GM18861 (cell line): Measurements from ENCODE around the gene ZNF273.

ENCODE experiments used
- ATAC-seq: cut with Tn5 transposase; IDR thresholded peaks from one replicate; pipeline ENCODE4 v1.9.1; 2021; ENCODE audit not compliant: unreplicated experiment

ZNF273 gene

GRCh38 chr7:64876792-64877713, 26.0 kb upstream of the ZNF273 start:
- no peak for ATAC-seq

DNA sequence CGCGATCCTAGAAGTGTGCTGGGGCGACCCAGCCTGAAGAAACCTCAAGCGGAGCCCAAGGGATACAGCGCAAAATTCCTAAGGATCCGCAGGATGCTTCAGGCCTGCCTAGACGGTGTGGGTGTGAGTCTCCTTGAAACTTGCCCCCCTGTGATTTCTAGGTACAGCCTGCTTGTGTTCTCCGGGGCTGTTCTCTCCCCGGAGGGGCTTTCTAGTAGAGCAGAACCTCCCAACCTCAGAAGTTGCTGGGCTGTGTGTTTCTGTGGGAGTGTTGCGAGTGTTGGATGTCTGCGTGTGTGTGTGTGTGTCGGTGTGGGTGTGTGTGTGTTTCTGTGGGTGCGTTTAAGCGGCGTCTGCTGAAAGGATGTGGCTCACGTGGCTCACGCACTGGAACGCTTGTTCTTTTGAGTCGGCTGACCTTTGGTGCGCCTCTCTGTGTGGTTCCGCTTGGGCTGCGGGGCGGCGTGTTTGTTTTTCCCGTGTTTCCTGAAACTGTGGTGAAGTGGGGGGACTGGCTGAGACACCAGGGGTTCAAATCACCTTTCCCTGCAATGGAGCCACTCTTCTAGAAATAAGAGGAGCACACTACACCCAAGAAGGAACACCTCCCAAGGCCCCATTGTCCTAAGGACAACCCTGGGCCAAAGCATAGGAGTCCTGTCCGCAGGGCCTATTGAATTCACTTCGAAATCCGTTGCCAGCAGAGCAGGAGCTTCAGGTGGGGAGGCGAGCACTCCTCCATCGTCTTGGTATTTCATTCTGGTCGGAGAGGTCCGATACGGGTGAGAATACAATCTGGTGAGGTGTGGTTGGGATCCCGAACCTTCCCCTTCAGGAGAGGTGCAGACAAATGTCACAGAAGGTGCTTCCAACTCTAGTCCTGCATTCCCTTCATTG, 25.1 kb upstream of the ZNF273 start:
- no peak for ATAC-seq

- ATAC-seq, result no peak
These were observed 24.4 kb upstream of the ZNF273 start for GRCh38 chr7:64878684-64879083.

DNA sequence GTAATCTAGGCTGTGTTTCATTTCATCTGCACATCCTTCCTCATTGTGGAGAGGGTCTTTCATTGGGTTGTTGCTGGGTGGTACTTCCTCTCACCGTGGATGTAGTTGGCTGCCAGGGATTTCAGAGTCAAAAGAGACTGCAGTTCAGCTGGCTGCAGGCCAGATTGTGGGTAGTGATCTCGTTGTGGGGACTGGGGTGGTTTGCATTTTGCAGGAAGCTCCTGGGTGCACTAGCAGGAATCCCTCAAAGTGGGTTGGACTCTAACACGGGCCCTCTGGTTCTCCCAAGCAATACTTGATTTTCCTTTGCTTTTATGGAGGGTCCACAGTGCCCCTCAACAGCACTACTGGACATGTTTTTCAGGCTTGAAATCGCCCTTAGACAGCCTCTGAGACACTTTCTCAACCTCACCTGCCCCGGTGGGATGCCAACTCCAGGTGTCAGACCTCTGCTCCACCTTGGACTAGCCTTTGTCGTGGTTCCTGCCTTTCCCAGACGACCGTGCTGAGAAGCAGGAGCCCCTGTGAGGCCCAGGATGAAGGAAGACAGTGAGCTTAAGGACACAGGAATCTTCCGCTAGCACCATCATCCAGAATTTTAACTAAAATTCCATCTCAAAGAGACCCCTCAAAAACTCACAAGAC, 23.9 kb upstream of the ZNF273 start:
- no peak for ATAC-seq

DNA sequence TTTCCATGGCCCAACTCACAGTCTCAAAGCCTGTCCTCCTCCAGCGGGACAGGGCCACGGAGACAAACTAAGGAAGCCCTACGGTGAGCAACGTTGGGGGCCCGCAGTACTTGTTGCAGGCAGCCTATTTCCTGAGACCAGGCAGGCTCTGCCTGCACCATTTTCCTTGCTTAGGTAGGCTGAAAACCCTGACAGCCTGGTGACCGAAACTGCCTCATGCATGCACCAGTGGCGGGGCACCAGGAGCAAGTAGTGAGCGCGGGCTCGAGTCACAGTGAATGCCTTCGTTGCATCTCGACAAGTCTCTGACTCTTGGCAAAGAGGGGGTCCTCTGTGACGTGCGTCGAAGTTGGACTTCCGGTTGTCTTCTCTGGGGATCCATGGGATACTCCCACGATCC, 23.3 kb upstream of the ZNF273 start:
- no peak for ATAC-seq

GRCh38 chr7:64880322-64881297, 22.5 kb upstream of the ZNF273 start:
- no peak for ATAC-seq

DNA sequence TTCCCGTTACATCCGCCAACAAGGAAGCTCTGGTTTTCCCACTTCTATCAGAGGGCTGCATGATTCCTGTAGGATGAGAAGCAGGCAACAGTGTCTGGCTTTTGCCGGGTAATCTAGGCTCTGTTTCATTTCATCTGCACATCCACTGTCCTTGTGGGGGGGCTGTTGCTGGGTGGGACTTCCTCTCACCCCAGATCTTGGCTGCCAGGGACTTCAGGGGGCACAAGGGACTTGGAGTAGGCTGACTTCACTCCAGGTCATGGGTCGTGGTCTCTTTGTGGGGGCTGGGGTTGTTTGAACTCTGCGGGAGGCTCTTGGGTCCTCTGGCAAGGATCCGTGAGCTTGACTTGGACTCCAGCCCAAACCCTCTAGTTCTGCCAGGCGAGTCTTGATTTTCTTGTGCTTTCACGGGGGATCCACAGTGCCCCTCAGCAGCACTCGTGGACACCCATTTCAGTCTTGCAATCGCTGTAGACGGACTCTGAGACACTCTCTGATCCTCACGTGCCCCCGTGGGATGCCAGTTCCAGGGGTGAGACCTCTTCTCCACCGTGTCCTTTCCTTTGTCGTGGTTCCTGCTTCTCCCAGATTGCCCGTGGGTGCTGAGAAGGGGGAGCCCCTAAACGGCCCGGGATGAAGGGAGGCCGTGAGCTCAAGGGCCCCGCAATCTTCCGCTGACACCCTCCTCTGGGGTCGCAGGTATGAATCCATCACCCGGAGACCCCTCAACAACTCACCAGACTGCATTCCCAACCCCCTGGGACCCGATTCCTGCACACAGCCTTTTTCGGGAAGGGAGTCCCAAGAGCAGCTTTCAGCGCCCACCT, 21.4 kb upstream of the ZNF273 start:
- no peak for ATAC-seq

- ATAC-seq, result no peak
These were observed 20.5 kb upstream of the ZNF273 start for GRCh38 chr7:64882341-64883112.

DNA sequence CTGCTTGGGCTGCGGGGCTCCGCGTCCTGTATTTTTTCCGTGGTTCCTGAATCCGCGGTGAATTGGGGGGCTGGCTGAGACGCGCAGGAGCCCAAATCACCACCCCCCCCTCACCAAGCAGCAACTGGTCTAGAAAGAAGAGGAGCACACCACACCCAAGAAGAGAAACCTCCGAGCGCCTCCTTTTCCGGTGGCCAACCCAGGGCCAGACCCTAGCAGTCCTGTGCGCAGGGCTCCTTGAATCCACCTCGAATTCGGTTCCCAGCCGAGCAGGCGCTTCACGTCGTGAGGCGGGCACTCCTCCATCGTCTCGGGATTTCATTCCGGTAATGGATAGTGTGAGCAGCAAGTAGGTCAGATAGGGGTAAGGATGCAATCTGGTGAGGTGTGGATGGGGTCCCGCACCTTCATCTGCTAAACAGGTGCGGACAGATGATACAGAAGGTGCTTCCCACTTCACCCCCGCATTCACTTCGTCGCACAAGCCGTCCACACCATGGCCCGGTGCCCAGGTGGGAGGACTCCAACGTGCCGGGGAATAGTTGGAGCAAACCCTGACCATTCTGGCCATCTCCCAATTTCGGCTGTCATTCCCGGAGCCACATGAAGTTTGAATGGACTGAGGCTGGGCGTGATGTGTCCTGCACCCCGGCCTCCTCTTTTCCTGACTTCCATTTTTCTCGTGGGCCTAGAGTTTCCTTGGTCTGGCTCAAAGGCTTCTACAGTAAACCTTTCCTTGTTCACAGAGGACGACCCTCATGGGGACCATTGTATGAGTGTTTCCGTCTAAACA, 19.8 kb upstream of the ZNF273 start:
- ATAC-seq, result no peak

DNA sequence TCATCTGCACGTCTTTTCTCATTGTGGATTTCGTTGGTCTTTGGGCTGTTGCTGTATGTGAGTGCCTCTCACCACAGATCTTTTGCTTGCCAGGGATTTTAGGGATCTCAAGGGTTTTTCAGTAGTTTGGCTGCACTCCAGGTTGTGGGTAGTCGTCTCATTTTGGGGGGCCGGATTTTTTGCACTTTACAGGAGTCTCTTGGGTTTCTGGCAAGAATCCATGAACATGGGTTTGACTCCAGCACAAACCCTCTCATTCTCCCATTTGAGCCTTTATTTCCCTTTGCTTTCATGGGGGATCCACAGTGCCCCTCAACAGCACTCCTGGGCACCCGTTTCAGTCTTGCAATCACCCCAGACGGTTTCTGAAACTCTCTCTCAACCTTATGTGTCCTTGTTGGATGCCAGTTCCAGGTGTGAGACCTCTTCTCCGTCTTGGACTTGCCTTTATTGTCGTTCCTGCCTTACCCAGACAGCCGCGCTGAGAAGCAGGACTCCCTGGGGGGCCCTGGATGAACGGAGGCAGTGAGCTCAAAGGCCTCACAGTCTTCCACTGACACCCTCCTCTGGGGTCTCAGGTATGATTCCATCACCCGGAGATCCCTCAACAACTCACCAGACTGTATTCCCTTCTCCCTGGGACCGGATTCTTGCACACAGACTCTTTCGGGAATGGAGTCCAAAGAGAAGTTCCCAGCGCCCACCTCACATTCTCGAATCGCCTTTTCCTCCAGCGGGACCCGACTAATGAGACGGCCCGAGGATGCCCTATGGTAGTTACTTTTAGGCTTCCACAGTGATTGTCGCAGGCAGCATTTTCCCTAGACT, 18.8 kb upstream of the ZNF273 start:
- ATAC-seq, result no peak

DNA sequence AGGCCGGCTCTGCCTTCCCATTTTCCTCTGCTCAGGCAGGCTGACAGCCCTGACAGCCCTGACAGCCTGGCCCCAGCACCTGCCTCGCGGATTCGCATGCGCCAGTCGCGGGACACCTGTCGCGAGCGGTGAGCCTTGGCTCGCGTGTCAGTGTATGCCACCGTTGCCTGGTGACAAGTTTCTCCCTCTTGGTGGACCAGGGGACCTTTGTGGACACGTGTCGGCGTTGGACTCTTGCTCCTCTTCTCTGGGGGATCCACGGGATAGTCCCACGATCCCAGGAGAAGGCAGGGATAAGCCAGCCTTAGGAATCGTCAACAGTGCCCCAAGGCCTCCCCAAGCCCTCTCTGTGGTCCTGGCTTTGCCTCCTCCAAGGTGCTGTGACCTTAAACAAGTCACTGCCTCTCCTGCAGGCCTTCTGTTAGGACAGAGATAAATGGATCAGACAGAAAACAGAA, 18.1 kb upstream of the ZNF273 start:
- ATAC-seq, result no peak

DNA sequence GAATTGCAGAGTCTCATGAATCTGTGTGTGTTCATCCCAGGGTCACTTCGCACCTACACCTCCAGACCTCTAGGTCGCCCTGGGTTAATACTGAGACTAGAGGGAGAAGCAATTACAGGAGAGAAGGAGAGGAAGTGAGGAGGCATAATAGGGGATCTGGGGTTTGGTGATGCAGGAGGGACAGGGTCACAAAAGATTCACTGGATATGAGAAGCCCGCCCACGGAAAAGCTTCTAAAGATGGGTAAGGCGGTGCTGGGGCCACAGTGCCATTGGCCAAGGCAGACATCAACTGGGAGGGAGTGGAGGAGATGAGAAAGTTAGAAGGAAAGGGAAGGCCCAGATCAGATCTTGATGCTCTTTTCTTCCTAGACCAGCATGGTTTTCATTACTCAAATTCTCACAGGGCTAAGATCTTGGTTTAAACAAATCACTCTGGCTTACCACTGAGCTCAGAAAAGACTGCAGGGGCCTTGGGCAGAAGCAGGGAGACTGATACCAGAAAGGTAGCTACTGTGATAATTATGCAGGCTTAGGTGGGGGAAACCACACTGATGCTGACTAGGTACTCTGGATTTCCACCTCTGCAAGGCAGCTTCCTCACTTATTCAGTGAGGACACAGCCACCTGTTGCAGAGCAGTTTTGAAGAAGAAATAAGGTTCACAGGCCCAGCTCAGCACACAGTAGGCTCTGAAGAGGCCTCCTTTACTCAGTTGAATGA, 17.4 kb upstream of the ZNF273 start:
- no peak for ATAC-seq

- ATAC-seq, result no peak
These were observed 16.0 kb upstream of the ZNF273 start for GRCh38 chr7:64886956-64887545.

DNA sequence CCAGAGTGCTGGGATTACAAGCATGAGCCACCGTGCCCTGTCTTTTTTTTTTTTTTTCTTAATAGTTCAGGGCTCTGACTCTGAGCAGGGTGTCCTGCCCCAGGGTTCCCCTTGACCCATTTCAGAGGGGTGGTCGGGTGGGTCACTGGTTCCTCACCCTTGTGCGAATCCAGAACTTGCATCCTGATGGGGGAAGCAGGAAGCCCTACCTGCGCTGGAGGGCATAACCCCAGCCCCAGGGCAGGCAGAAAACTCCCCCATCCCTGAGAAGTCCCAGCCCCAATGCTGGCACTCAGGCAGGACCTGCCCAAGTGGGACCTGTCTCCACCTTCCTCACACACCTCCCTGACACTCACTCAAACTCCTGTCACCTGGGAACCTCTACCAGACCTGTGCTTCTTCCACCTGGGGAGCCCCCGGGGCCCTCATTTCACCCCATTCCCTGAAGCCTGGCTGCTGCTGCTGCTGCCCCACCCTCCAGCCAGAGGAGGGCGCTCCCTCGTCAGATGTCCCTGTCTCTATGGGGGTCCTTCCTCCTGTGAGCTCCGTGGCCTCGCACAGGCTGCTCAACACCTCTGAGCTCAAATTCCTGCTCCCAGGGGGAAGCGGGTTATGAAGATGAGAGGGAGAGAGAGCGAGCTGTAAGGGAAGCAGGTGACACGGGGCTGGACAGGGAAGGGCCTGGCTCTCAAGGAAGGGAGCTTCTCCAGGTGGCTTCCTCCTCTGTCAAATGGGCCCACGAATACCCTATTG, 15.1 kb upstream of the ZNF273 start:
- no peak for ATAC-seq

DNA sequence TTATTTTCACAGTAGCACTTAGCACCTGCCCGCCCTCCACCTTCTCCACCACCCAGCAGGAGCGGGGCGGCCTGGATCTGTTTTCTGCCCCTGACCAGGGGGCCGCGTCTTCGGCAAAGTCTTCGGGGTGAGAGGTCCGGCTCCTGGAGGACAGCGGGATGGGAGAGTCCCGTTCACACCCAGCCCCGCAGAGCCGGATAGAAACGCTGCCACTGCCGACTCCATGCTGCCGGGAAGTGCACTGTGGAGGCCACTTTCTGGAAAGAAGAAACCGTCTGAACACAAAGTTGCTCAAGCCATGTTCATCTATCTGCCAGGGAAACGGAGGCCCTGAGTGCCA, 14.5 kb upstream of the ZNF273 start:
- no peak for ATAC-seq
